Measurements from ENCODE around the gene ARMC9. TPM values are rescaled to one million over a fixed set of nuclear protein-coding genes. Genes with fewer than 3 reads are reported as not detected.

ARMC9 gene
- total and polyA plus RNA-seq, 2 donors from 2014 or later = 7.3 to 18.2 TPM

- DNase-seq (peak in 1 of 5 donors; percentile 56), FAIRE-seq (no peak)
- peaks cover 0 to 13% (median 3%) of the 10 kb centered on the region in 3 donors for H3K4me1 ChIP-seq (ENCODE audit: control insufficient read depth in 2 of 3, insufficient read depth in 2 of 3, low read depth in 1 of 3, low read length in 3 of 3)
- H3K36me3 ChIP-seq (ENCODE audit: control insufficient read depth in 2 of 3, insufficient read depth in 3 of 3, low read length in 3 of 3) = no peaks in the 10 kb centered on the region
- intact Hi-C loops (cut with DNase I) = no loop called here
- no peaks in the 10 kb centered on the region for H3K27me3 ChIP-seq (ENCODE audit: control insufficient read depth, insufficient read depth, low read length)
- no peak overlapping the region for H3K9ac ChIP-seq (ENCODE audit: low read length in 3 of 3)
- no peak overlapping the region for H3K4me3 ChIP-seq (ENCODE audit: low read length in 3 of 3)
- H3K9me3 ChIP-seq (ENCODE audit: control insufficient read depth in 2 of 3, insufficient read depth in 1 of 3, low read length in 3 of 3) = no peaks in the 10 kb centered on the region
- H3K27ac ChIP-seq (ENCODE audit: low read depth in 2 of 2, low read length in 2 of 2) = no peak overlapping the region
- peak; percentile 28 for TF ChIP-seq CTCF (IDR thresholded peaks at IDR 0.05; ENCODE audit: borderline replicate concordance, extremely low read depth, insufficient read depth)
Observed at GRCh38 chr2:231410293-231411004, 212.0 kb downstream of the ARMC9 start.

GRCh38 chr2:231411237-231411636 is 212.8 kb downstream of the ARMC9 start:
- Histone ChIP-seq H3K4me1 (ENCODE audit: control insufficient read depth in 2 of 3, insufficient read depth in 2 of 3, low read depth in 1 of 3, low read length in 3 of 3) (peaks cover 0 to 11% (median under 1%) of the 10 kb centered on the region in 3 donors), H3K9ac (ENCODE audit: low read length in 3 of 3) (no peak overlapping the region), H3K36me3 (ENCODE audit: control insufficient read depth in 2 of 3, insufficient read depth in 3 of 3, low read length in 3 of 3) (no peaks in the 10 kb centered on the region), H3K27me3 (ENCODE audit: control insufficient read depth, insufficient read depth, low read length) (no peaks in the 10 kb centered on the region), H3K9me3 (ENCODE audit: control insufficient read depth in 2 of 3, insufficient read depth in 1 of 3, low read length in 3 of 3) (no peaks in the 10 kb centered on the region), H3K27ac (ENCODE audit: low read depth in 2 of 2, low read length in 2 of 2) (no peak overlapping the region), H3K4me3 (ENCODE audit: low read length in 3 of 3) (no peak overlapping the region)
- intact Hi-C loops (cut with DNase I) = no loop called here
- FAIRE-seq (no peak), DNase-seq (peak in 1 of 5 donors; percentile 12)
- no peak for TF ChIP-seq CTCF (IDR thresholded peaks at IDR 0.05; ENCODE audit: borderline replicate concordance, extremely low read depth, insufficient read depth)

GRCh38 chr2:231411831-231412617 is 213.6 kb downstream of the ARMC9 start:
- H3K4me1 ChIP-seq (ENCODE audit: control insufficient read depth in 2 of 3, insufficient read depth in 2 of 3, low read depth in 1 of 3, low read length in 3 of 3) = peaks cover 0 to 11% (median 0%) of the 10 kb centered on the region in 3 donors
- peak; percentile 85 for TF ChIP-seq CTCF (IDR thresholded peaks at IDR 0.05; ENCODE audit: borderline replicate concordance, extremely low read depth, insufficient read depth)
- intact Hi-C loops (cut with DNase I) = no loop called here

More at GRCh38 chr2:231411831-231412617, 213.6 kb downstream of the ARMC9 start:
- FAIRE-seq = no peak
- no peaks in the 10 kb centered on the region for H3K9me3 ChIP-seq (ENCODE audit: control insufficient read depth in 2 of 3, insufficient read depth in 1 of 3, low read length in 3 of 3)
- peak overlapping the region; percentile 56 to 85 for H3K27ac ChIP-seq (ENCODE audit: low read depth in 2 of 2, low read length in 2 of 2)
- H3K27me3 ChIP-seq (ENCODE audit: control insufficient read depth, insufficient read depth, low read length) = no peaks in the 10 kb centered on the region
- peak overlapping the region in 1 of 3 donors; percentile 61 for H3K9ac ChIP-seq (ENCODE audit: low read length in 3 of 3)
- H3K4me3 ChIP-seq (ENCODE audit: low read length in 3 of 3) = peak overlapping the region; percentile 12 to 61 (median 36)
- peak; percentile 92 to 95 (median 94) for DNase-seq
- no peaks in the 10 kb centered on the region for H3K36me3 ChIP-seq (ENCODE audit: control insufficient read depth in 2 of 3, insufficient read depth in 3 of 3, low read length in 3 of 3)
